A549 (cell line): ENCODE measurements around the gene GAS1. TPM values are rescaled to one million over a fixed set of nuclear protein-coding genes. Genes with fewer than 3 reads are reported as not detected.
A peak's percentile ranks its signal among the peaks of the same experiment; 100 is the strongest.

Source experiments
- ATAC-seq, 2 experiments: fragments of 200-7000 bp in 1 of 2; fragments of >200 bp in 1 of 2; cut with Nextera tagmentation in 1 of 2; cut with Tn5 transposase in 1 of 2; 3 replicates each; pipeline versions ENCODE4 v1.8.0 to v1.9.1; 2018 to 2020; ENCODE audit warnings: mild to moderate bottlenecking in 1 of 2, moderate library complexity in 1 of 2
- CTCF ChIA-PET: fragments of 300-600 bp; sonication (Branson Sonifier 250); formaldehyde crosslinking; extraction: SDS; loops from one replicate; lab custom pipeline; 2021; ENCODE audit warnings: antibody characterized with exemption, inconsistent platforms; lab: Yijun Ruan, JAX
- POLR2A ChIA-PET: fragments of 350-600 bp; formaldehyde crosslinking; extraction: SDS; loops from one replicate; lab custom pipeline; 2021; ENCODE audit warnings: antibody characterized with exemption, inconsistent platforms; lab: Yijun Ruan, JAX
- DNase-seq, 2 experiments: peaks; one replicate each; pipeline versions ENCODE4 v3.0.0 to v3.0.0-alpha.2; 2011 to 2016; ENCODE audit warnings: low read depth in 1 of 2, low spot score in 1 of 2
- FAIRE-seq: peaks from 2 replicates; lab custom pipeline; 2011; peaks lifted over from hg19 to GRCh38; lab: Jason Lieb, UNC
- H3K27ac ChIP-seq, 2 experiments: fragments of >200 bp; sonication (Bioruptor Twin); formaldehyde crosslinking; 3 replicates each; pipeline ENCODE4 v1.5.1; 2016 to 2017
- H3K4me1 ChIP-seq: fragments of >200 bp; sonication (Bioruptor Twin); formaldehyde crosslinking; 3 replicates; pipeline ENCODE4 v1.6.1; 2016
- H3K4me2 ChIP-seq: fragments of >200 bp; sonication (Bioruptor Twin); formaldehyde crosslinking; 3 replicates; pipeline ENCODE4 v1.6.1; 2016
- H3K4me3 ChIP-seq: fragments of >200 bp; sonication (Bioruptor Twin); formaldehyde crosslinking; 3 replicates; pipeline ENCODE4 v1.5.1; 2016
- H3K9me3 ChIP-seq: fragments of >200 bp; sonication (Bioruptor Twin); formaldehyde crosslinking; 3 replicates; pipeline ENCODE4 v1.6.1; 2016
- CBX8 ChIP-seq: fragments of 200-600 bp; sonication (generic); IDR thresholded peaks from 2 replicates; pipeline ENCODE4 v1.6.1; 2016
- EHF ChIP-seq: fragments of 250-450 bp; sonication (Bioruptor Pico); IDR thresholded peaks from 2 replicates; pipeline ENCODE4 v1.5.0; 2020; ENCODE audit warnings: mild to moderate bottlenecking
- HOXB13 ChIP-seq: fragments of 250-450 bp; sonication (Bioruptor Pico); IDR thresholded peaks from 2 replicates; pipeline ENCODE4 v1.5.0; 2020; ENCODE audit warnings: low read depth, mild to moderate bottlenecking, moderate library complexity
- JUNB ChIP-seq: fragments of >200 bp; sonication (Bioruptor Twin); formaldehyde crosslinking; IDR thresholded peaks from 2 replicates; pipeline ENCODE4 v1.6.1; 2016
- MAFK ChIP-seq: fragments of 450-650 bp; IDR thresholded peaks from 2 replicates; pipeline ENCODE4 v1.6.1; 2014; ENCODE audit not compliant: partially characterized antibody
- NR3C1 ChIP-seq: fragments of >200 bp; sonication (Bioruptor Twin); formaldehyde crosslinking; IDR thresholded peaks from 3 replicates; pipeline ENCODE4 v1.6.1; 2017
- POLR2A ChIP-seq: IDR thresholded peaks from 2 replicates; pipeline ENCODE4 v1.6.1; 2012; ENCODE audit warnings: mild to moderate bottlenecking, low read length
- RNF2 ChIP-seq: fragments of 200-600 bp; sonication (generic); IDR thresholded peaks from 2 replicates; pipeline ENCODE4 v1.6.1; 2016; ENCODE audit warnings: low read depth, mild to moderate bottlenecking, antibody characterized with exemption, moderate library complexity, borderline replicate concordance
- WGBS: methylation state at CpG from one replicate; pipeline ENCODE4 v1.1.6; 2017; ENCODE audit errors: missing lambda C conversion rate; 5-methylcytosine and 5-hydroxymethylcytosine counted together
- polyA plus RNA-seq, 4 experiments: library from polyadenylated mRNA; depleted of rRNA in 3 of 4; stranded (reverse); fragments of >200 nt; fragmentation: RNase III in 1 of 4; extraction: RNeasy Plus Mini Kit Qiagen cat#74134 plus additional on column Dnase treatment in 1 of 4; gene quantifications; 2 replicates in 3 of 4; 3 replicates in 1 of 4; pipeline ENCODE4 v1.2.3, GENCODE V29; 2011 to 2017
- TF ChIP-seq, protein P1 (sequence below): IDR thresholded peaks from 2 replicates; pipeline ENCODE4 v1.6.1; 2012
- TF ChIP-seq, protein P2 (sequence below): fragments of 250-450 bp; sonication (Bioruptor Pico); IDR thresholded peaks from 2 replicates; pipeline ENCODE4 v1.5.0; 2020; ENCODE audit warnings: low read depth, mild to moderate bottlenecking, moderate library complexity

Gene GAS1
- polyA plus RNA-seq, 2 of the 4 experiments (the other 2 are of a cell fraction), result 0.03 TPM; not detected in 1

DNA sequence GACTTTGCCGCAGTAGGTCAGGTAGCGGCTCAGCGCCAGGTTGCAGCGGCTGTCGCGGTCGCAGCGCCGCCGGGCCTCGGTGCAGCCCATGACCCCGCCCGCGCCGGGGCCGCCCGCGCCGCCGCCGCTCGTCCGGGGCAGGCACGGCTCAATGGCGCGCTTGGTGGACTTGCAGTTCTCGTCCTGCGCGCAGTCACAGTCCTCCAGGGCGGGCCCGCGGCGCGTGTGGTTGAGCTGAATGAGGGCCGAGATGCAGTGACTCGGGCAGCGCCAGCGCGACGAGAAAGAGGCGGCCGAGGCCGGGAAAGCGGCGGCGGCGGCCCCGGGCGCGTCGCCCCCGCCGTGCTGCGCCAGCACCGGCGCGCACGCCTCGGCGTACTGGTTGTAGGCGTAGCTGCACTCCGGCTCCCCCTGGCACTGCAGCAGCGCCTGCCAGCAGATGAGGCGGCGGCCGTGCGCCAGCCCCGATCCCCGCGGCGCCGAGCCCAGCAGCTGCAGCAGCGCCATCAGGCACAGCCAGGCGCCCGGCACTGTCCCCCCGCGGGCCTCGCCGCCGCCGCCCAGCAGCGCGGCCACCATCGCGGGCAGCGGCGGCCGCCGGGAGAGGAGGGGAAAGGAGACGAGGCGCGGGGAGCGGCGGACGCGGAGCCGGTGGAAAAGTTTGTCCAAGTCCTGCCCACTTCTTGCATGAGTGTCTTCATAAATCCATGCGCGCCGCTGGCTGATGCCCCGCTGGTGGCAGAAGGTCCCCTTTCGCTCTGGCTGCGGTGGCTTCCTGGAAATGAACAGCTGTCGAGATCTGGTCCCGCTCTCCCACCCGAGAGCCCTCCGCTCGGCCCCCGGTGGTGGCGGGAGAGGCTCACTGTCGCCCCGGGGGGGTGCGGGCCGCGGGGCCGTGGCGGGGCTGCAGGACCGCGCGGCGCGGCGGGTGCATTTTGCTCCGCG is 833 bp downstream of the GAS1 start:
- FAIRE-seq, result no peak
- TF ChIP-seq POLR2A, result peak; percentile 13; the same call in 1 of the 2 replicates
- TF ChIP-seq NR3C1, result no peak
- TF ChIP-seq, all 56 proteins: peak for 1
- DNase-seq (peak; percentile 45 to 70), ATAC-seq (peak; percentile 68 to 80)
- POLR2A ChIA-PET, result no interaction called here
- CTCF ChIA-PET, result interaction anchor here (0.6 to 2.5 kb wide), 10 partner anchors 9 to 532 kb away, joined by 3 to 8 read pairs (median 3); no protein-coding TSS in a partner anchor
- Histone ChIP-seq H3K9me3 (peaks cover 2% of the 10 kb centered on the region; the same call in 1 of the 3 replicates), H3K27ac (peak overlapping the region in 1 of 2 experiments; percentile 67; a peak in 4 of 6 replicates), H3K4me1 (peaks cover 10% of the 10 kb centered on the region; the same call in 1 of the 3 replicates), H3K4me3 (peak overlapping the region; percentile 54), H3K4me2 (peak overlapping the region; percentile 94)
- 0% methylated on average over 2 of the region's 125 CpGs for WGBS

DNA sequence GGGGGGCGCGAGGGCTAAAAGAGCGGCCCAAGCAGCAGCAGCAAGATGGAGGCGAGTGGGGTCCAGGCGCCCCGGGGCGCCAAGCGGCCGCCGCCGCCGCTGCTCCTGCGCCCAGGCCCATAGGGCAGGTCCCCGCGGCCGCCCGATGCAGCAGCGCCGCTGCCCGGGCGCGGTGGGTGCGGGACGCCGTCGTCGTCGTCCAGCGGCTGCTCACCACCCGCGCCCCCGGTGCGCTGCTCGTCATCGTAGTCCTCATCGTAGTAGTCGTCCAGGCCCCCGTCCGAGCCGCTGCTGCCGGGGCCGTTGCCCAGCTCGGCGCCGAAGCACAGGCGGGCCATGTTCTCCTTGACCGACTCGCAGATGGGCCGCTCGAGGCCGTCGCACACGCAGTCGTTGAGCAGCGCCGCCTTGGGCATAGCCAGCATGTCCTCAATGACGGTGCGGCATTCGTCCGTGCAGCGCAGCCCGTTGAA is 1.5 kb downstream of the GAS1 start:
- no peak for TF ChIP-seq MAFK
- TF ChIP-seq, protein P1, sequence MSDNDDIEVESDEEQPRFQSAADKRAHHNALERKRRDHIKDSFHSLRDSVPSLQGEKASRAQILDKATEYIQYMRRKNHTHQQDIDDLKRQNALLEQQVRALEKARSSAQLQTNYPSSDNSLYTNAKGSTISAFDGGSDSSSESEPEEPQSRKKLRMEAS, result peak; percentile 47
- DNase-seq (peak in 1 of 2 experiments; percentile 41), FAIRE-seq (no peak), ATAC-seq (peak in 1 of 2 experiments; percentile 11; a peak in 2 of 6 replicates)
- ChIA-PET POLR2A (no interaction called here), CTCF (interaction anchor here (0.7 to 2.1 kb wide), 7 partner anchors 12 to 532 kb away, joined by 3 to 4 read pairs (median 3); no protein-coding TSS in a partner anchor)
- Histone ChIP-seq H3K4me3 (peak overlapping the region; percentile 54), H3K4me1 (peaks cover 10% of the 10 kb centered on the region; the same call in 1 of the 3 replicates), H3K9me3 (peaks cover 2% of the 10 kb centered on the region; the same call in 1 of the 3 replicates), H3K27ac (no peak overlapping the region), H3K4me2 (peak overlapping the region; percentile 94)
- WGBS, result 8% methylated on average over 4 of the region's 62 CpGs

DNA sequence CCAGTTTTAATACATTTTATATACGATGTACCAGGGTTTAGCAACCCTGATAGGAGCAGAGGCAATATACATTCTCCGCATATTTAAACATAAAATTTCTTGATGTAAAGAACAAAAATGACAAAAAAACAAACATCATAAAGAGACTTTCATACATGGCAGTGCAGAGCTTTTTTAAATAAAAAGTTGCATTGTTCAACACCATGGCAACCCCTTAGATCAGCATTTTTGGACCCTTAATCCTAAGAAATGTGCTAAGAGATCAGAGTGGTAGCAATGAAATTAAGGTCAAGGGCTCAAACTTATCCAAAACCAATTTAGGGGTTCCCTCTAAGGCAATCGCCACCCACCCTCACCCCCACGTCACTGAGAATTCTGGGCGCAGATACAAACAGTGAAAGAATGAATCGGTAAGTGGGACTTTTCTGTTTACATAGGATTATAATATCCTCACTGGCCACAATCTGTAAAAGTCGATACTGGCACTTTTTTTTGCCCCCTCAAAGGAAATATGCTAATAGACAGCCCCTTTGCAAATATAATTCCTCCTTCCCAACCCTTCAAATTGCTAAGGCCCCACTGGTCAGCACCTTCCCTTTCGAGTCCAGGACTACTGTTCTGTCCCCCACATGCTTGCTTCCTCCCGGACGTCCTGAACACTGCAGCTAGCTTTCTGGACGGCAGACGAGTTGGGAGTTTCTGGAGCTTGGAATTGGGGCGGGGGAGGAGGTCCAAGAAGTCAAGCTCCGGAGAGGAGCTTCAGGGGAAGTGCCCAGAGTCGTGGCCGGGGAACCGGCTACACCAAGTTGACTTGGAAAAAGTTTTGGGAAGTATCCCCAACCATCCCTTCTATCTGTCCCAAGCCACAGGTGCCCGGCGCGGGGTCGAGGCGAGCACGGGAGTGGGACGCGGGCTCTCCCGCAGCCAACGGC is 2.2 kb downstream of the GAS1 start:
- DNase-seq (no peak), FAIRE-seq (no peak)
- no peak overlapping the region for H3K27ac ChIP-seq

DNA sequence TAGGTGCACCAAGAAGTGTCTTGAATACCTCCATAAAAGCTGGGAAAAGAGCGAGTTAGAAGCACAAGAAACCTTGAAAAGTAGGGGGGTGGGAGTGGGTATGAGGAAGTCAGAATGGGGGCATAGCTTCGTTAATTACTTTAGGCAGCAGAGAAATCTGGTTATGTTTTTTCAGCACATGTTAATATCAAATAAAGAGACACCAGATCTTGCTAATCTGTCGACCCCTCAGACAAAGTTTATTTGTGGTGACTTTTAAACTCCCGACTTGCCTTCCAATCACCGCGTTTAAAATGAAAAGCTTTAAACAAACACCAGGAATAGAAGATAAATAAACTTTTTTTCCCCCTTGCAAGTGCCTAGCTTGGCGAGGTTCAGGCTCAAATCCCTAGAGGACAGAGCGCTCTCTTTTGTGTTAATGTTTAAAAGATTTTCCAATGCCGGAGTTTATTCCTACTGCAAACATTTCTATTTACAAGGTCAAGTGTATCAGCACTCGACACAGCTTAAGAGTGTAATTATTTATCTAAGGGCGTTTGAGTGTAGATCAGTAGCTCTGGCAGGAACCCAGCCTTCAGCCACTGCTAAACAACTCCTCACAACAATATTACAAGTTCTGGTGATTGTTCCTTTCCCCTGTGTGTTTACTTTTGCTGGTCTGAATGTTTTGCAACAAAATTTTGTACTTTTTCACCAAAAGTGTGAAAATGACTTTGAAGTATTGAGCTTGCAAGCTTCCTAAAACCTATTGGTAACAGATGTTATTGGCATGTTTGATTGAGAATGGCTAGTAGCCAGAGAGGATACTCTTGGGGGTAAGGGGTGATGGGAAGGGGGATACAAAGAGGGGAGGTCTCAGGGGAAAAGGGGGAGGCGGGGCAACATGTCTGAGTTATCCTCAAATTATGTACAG is 3.8 kb downstream of the GAS1 start:
- H3K4me3 ChIP-seq, result no peak overlapping the region
- POLR2A ChIA-PET, result no interaction called here
- 0 out of 3 replicates have a peak, but pooled peaks cover 2% of the 10 kb centered on the region for H3K9me3 ChIP-seq
- H3K4me1 ChIP-seq, result peaks cover 10% of the 10 kb centered on the region; the same call in 1 of the 3 replicates
- no peak overlapping the region for H3K27ac ChIP-seq
- DNase-seq, result peak in 1 of 2 experiments; percentile 7
- CTCF ChIA-PET, result interaction anchor here (0.6 to 1.1 kb wide), 3 partner anchors 8 to 481 kb away, joined by 3 read pairs; no protein-coding TSS in a partner anchor
- H3K4me2 ChIP-seq, result no peak overlapping the region
- under 1% methylated on average over 12 of the region's 12 CpGs for WGBS
- TF ChIP-seq JUNB (no peak), CBX8 (peak; percentile 25; the same call in 1 of the 2 replicates)
- TF ChIP-seq, all 56 proteins: peak for 1
- FAIRE-seq (no peak), ATAC-seq (no peak)

More for the DNA sequence above, 2.2 kb downstream of the GAS1 start:
- TF ChIP-seq CBX8, result peak; percentile 91; the same call in 1 of the 2 replicates
- no peak for TF ChIP-seq EHF (CRISPR knock-in tag)
- TF ChIP-seq MAFK, result peak; percentile 31
- TF ChIP-seq, protein P2, sequence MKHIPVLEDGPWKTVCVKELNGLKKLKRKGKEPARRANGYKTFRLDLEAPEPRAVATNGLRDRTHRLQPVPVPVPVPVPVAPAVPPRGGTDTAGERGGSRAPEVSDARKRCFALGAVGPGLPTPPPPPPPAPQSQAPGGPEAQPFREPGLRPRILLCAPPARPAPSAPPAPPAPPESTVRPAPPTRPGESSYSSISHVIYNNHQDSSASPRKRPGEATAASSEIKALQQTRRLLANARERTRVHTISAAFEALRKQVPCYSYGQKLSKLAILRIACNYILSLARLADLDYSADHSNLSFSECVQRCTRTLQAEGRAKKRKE (CRISPR knock-in tag), result no peak
- TF ChIP-seq HOXB13 (CRISPR knock-in tag), result no peak
- TF ChIP-seq JUNB, result no peak
- TF ChIP-seq RNF2, result peak; percentile 84; the same call in 1 of the 2 replicates
- peaks cover 10% of the 10 kb centered on the region; the same call in 1 of the 3 replicates for H3K4me1 ChIP-seq
- WGBS, result 29% methylated on average over 27 of the region's 27 CpGs
- CTCF ChIA-PET, result interaction anchor here (0.7 to 2.1 kb wide), 4 partner anchors 10 to 459 kb away, joined by 3 to 4 read pairs (median 3); no protein-coding TSS in a partner anchor
- peak overlapping the region; percentile 94 for H3K4me2 ChIP-seq
- POLR2A ChIA-PET, result no interaction called here
- peak overlapping the region; percentile 54; the same call in 2 of the 3 replicates for H3K4me3 ChIP-seq
- no peak for ATAC-seq
- H3K9me3 ChIP-seq, result 0 out of 3 replicates have a peak, but pooled peaks cover 2% of the 10 kb centered on the region
